GM18873 (cell line): ENCODE results near the gene TGM4.
"Not testable (repeated sequence)": the region's sequence is repeated elsewhere in the genome, so short reads cannot be mapped to it uniquely, and the experiment has no call there.

Source experiments
- ATAC-seq: cut with Tn5 transposase; IDR thresholded peaks from one replicate; pipeline ENCODE4 v1.9.1; 2021; ENCODE audit warnings: mild to moderate bottlenecking, moderate library complexity, moderate number of reproducible peaks; ENCODE audit not compliant: unreplicated experiment, low FRiP score

Gene TGM4

GRCh38 chr3:44949770-44950169, 75.4 kb downstream of the TGM4 start:
- ATAC-seq: not testable (repeated sequence)

GRCh38 chr3:44950275-44950734, 75.9 kb downstream of the TGM4 start:
- no peak for ATAC-seq

GRCh38 chr3:44952689-44953088, 78.3 kb downstream of the TGM4 start:
- ATAC-seq: no peak

GRCh38 chr3:44954304-44954703, 79.9 kb downstream of the TGM4 start:
- no peak for ATAC-seq

- ATAC-seq: no peak
Observed at GRCh38 chr3:44954962-44955361, 80.6 kb downstream of the TGM4 start.

GRCh38 chr3:44955917-44956316, 81.5 kb downstream of the TGM4 start:
- no peak for ATAC-seq

GRCh38 chr3:44957986-44958385, 83.6 kb downstream of the TGM4 start:
- ATAC-seq: no peak

- no peak for ATAC-seq
Observed at GRCh38 chr3:44958386-44958785, 84.0 kb downstream of the TGM4 start.

GRCh38 chr3:44960387-44961026, 86.1 kb downstream of the TGM4 start:
- peak; percentile 43 for ATAC-seq

- no peak for ATAC-seq
Observed at GRCh38 chr3:44961888-44962287, 87.5 kb downstream of the TGM4 start.

- no peak for ATAC-seq
Observed at GRCh38 chr3:44962621-44963393, 88.4 kb downstream of the TGM4 start.

- ATAC-seq: no peak
Observed at GRCh38 chr3:44963571-44964325, 89.3 kb downstream of the TGM4 start.
